Activated T-helper 1 cell treated with anti-CD3 and anti-CD28 coated beads, Interleukin-12 subunit alpha, Interleukin-12 subunit beta, Interleukin-2, Interleukin-4 antibody, amounts not matched to agents 30 ng/mL and 10 ng/mL and 1 ng/mL, durations not matched to agents 14 hours and 24 hours and 36 hours (primary cell): ENCODE results near the gene CAMKK1. TPM values are rescaled to one million over a fixed set of nuclear protein-coding genes. Genes with fewer than 3 reads are reported as not detected.
A peak's percentile ranks its signal among the peaks of the same experiment; 100 is the strongest.

Experiments used
- DNase-seq: peaks from one replicate; pipeline ENCODE4 v3.0.0; 2021; ENCODE audit warnings: low spot score
- H3K27ac Mint-ChIP-seq: one replicate; pipeline ENCODE4 v1.8.0; 2021; ENCODE audit warnings: mild to moderate bottlenecking, mixed read lengths
- H3K27me3 Mint-ChIP-seq: one replicate; pipeline ENCODE4 v1.8.0; 2022; ENCODE audit warnings: mild to moderate bottlenecking, moderate library complexity, mixed read lengths; ENCODE audit not compliant: insufficient read depth
- H3K36me3 Mint-ChIP-seq: one replicate; pipeline ENCODE4 v1.8.0; 2021; ENCODE audit warnings: low read depth, mixed read lengths
- H3K4me1 Mint-ChIP-seq: one replicate; pipeline ENCODE4 v1.8.0; 2021; ENCODE audit warnings: low read depth, mixed read lengths
- H3K4me3 Mint-ChIP-seq: one replicate; pipeline ENCODE4 v1.8.0; 2021; ENCODE audit warnings: mild to moderate bottlenecking, moderate library complexity, mixed read lengths
- H3K9me3 Mint-ChIP-seq: one replicate; pipeline ENCODE4 v1.8.0; 2021; ENCODE audit warnings: mixed read lengths
- intact Hi-C: fragments of 100-400 bp; cut with micrococcal nuclease; formaldehyde crosslinking; loops from one replicate; pipeline ENCODE4 v1.15.1; 2024
- total RNA-seq: library from RNA; stranded (reverse); gene quantifications from 2 replicates; pipeline ENCODE4 v1.2.3, GENCODE V29; 2022

The CAMKK1 gene
- total RNA-seq, 1 donor from 2014 or later = 6.1 TPM

DNA sequence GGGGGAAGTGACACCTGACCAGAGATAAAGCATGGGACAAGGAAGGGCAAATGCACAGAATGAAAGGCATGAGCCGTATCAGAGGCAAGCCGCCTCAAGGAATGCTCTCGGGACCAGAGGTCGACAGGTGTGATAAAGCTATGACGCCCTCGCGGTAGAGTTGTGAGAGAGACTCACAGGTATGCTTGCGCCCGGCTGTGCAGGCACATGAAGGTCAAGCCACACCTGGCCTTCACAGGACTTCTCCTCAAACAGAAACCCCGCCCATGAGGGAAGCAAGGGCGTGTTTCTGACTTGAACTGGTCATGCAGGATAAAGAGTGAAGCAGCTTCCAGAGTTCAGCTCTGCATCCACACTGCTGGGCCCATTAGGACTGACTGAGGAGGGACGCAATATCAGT is 54.6 kb downstream of the CAMKK1 start:
- Mint-ChIP-seq H3K4me1 (peaks cover 25% of the 10 kb centered on the region), H3K27me3 (no peaks in the 10 kb centered on the region), H3K9me3 (no peaks in the 10 kb centered on the region), H3K36me3 (peaks cover 47% of the 10 kb centered on the region), H3K27ac (no peak overlapping the region), H3K4me3 (no peak overlapping the region)
- no peak for DNase-seq
- intact Hi-C loops = no loop called here

DNA sequence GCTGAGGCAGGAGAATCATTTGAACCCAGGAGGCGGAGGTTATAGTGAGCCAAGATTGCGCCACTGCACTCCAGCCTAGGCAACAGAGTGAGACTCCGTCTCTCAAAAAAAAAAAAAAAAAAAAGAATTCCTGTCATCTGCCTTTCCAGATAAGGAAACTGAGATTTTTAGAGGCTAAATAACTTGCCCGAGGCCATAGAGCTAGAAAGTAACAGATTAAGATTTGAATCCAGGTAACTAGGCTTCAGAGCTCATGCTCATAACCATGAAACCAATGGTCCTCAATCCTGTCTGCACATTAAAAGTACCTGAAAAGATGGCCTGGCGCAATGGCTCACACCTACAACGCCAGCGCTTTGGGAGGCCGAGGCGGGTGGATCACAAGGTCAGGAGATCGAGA is 56.3 kb downstream of the CAMKK1 start:
- Mint-ChIP-seq H3K36me3 (peaks cover 47% of the 10 kb centered on the region), H3K4me3 (no peak overlapping the region), H3K27ac (no peak overlapping the region), H3K27me3 (no peaks in the 10 kb centered on the region), H3K4me1 (peaks cover 25% of the 10 kb centered on the region), H3K9me3 (no peaks in the 10 kb centered on the region)
- DNase-seq = no peak
- intact Hi-C loops = no loop called here

DNA sequence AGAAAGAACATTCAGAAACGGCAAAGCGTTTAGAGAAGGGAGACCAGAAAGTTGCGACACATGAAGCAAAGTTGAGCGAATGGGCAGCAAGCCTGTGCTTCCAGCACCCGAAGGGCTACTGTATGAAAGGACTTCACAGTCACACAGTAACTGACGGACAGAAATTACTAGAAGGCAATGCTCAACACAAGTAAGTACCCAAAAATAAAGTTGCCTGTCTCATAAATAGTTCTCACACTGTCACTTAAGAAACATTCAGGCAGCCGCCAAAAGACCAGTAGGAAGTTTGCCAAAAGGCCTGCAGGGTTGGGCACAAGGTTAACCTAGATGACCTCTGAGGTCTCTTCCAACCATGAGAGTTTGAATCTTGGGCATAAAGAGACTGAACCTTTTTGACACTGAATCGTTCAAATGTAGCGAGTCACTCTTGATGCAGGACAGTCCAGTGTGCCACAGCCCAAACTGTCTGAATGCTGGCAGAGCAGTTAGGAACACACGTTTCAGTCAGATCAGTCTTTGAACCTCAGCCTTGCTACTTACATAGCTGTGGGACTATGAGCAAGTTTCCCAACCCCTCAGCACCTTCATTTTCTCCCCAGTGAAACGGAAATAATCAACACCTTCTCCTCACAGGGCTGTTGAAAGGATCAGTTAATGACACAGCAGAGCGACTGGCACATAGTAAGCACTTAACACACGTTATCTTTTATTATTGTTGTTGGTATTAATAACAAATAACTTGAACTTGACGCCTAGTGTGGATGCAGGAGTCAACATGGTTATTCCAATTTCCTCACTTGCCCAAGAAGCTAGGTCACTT is 57.2 kb downstream of the CAMKK1 start:
- H3K9me3 Mint-ChIP-seq = no peaks in the 10 kb centered on the region
- H3K4me3 Mint-ChIP-seq = no peak overlapping the region
- H3K27ac Mint-ChIP-seq = no peak overlapping the region
- no peaks in the 10 kb centered on the region for H3K27me3 Mint-ChIP-seq
- no peak for DNase-seq
- intact Hi-C loops = no loop called here
- H3K4me1 Mint-ChIP-seq = peaks cover 23% of the 10 kb centered on the region
- peaks cover 42% of the 10 kb centered on the region for H3K36me3 Mint-ChIP-seq

DNA sequence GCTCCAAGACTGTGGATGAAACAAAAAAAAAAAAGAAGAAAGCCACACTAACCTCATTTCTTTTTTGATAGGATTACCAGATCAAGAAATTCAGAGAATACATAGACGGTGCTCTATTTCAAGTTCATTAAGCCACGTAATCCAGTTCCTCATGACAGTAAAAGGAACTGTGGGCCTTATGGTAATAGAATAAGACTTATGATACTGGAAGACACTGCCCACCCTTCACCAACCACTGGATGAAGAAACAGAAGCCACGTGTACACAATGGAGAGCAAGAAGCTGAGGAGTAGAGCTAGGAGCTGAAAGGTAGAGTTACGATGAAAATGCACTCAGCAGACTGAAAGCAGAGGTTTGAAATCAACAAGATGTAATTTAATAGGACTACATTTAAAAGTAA is 58.0 kb downstream of the CAMKK1 start:
- H3K4me3 Mint-ChIP-seq = no peak overlapping the region
- peaks cover 37% of the 10 kb centered on the region for H3K36me3 Mint-ChIP-seq
- no peak overlapping the region for H3K27ac Mint-ChIP-seq
- H3K4me1 Mint-ChIP-seq = peaks cover 15% of the 10 kb centered on the region
- DNase-seq = no peak
- intact Hi-C loops = no loop called here
- no peaks in the 10 kb centered on the region for H3K9me3 Mint-ChIP-seq
- H3K27me3 Mint-ChIP-seq = no peaks in the 10 kb centered on the region

DNA sequence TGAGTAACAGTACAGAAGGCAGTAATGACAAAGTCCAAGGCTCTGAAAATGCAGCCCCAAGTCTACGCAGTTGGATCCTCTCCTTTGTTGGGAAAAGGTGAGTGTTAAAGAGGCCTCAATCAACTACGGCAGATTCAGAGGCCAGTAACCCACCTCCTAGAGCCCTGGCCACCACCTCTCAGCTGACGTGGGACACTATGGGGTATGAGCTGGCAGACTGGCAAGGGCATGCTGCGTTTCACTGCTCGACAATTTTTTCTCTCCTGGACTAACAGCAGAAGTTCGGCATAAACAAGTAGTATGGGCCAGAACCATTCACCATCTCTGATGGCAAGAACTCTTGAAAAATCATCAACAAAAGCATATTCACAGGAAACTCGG is 64.0 kb downstream of the CAMKK1 start:
- no peak for DNase-seq
- peaks cover 39% of the 10 kb centered on the region for H3K36me3 Mint-ChIP-seq
- H3K27ac Mint-ChIP-seq = no peak overlapping the region
- H3K27me3 Mint-ChIP-seq = no peaks in the 10 kb centered on the region
- no peaks in the 10 kb centered on the region for H3K9me3 Mint-ChIP-seq
- intact Hi-C loops = no loop called here
- no peak overlapping the region for H3K4me3 Mint-ChIP-seq
- H3K4me1 Mint-ChIP-seq = peaks cover 14% of the 10 kb centered on the region

DNA sequence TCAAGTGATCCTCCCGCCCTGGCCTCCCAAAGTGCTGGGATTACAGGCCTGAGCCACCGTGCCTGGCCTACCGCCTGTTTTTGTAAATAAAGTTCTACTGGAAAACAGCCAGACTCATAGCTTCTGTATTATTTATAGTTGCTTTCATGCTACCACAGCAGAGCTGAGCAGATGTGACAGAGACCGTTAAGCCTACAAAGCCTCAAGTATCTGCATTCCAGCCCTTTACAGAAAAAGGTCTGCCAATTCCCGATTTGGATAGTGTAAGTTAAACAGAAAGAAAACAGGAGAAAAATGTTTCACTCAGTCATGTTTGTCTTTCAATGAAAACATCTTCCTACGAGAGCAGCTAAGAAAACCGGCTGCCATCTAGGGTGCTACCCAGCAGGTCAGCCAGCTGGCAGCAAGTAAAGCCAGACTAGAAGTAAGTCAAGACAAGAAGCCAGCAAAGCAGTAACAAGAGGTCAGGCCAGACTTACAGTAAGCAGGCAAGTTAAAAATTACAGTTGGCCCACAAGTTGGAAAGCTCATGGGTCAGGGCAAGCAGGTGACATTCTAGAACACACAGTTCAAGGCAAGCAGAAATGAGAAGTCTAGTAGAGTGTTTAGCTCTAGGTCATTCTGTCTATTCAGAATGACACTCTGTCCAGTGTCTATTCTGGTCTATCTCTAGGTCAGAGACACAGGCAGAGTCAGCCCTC is 64.6 kb downstream of the CAMKK1 start:
- Mint-ChIP-seq H3K27me3 (no peaks in the 10 kb centered on the region), H3K9me3 (no peaks in the 10 kb centered on the region), H3K4me1 (peaks cover 14% of the 10 kb centered on the region), H3K27ac (no peak overlapping the region), H3K36me3 (peaks cover 38% of the 10 kb centered on the region), H3K4me3 (no peak overlapping the region)
- no peak for DNase-seq
- intact Hi-C loops = no loop called here

DNA sequence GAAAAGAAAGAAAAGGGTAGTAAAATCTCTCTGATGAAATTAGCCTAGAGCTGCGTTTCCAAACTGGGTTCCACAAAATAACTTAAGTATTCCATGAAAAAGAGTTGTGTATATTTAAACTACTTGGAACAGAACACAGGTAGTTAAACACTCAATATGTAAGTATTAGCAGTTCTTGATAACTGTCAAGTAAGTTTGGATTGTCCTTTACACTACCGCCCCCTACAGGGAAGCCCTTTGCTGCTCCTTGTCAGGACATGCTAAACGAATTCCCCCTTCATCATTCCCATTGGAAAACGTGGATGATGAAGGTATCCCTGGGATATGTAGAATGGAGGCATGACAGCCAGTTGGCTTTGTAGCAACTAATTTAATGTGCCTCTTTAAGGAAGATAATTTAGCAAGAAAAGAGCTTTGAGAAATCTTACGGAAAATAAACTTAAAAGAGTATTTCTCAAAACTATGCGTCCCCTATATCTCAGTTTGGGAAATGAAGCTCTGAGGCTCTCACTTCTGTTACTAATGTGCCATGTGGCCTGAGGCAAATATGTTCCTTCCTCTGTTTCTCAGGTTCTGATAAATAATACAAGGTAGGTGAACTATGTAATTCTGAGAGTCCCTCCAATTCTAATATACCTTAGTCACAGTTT is 65.6 kb downstream of the CAMKK1 start:
- DNase-seq = peak; percentile 54
- Mint-ChIP-seq H3K36me3 (peaks cover 42% of the 10 kb centered on the region), H3K27me3 (no peaks in the 10 kb centered on the region), H3K27ac (peak overlapping the region; percentile 19), H3K4me1 (peaks cover 14% of the 10 kb centered on the region), H3K4me3 (no peak overlapping the region), H3K9me3 (no peaks in the 10 kb centered on the region)
- intact Hi-C loops = loop anchor here (1.0 to 2.0 kb wide), 2 partner anchors 90 to 144 kb away; no protein-coding TSS in a partner anchor

DNA sequence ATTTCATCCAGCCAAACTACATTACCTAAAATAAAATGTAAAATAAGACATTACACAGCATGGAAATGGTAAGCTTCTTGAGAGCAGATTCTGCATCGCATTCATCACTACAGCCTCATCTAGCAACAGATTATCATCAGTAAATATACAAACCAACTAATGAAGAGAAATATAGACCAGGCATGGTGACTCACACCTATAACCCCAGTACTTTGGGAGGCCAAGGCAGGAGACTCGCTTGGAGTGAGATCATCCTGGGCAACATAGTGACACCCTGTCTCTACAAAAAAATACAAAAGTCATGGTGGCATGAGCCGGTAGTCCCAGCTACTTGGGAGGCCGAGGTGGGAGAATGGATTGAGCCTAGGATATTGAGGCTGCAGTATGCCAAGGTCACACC is 66.7 kb downstream of the CAMKK1 start:
- H3K9me3 Mint-ChIP-seq = no peaks in the 10 kb centered on the region
- H3K4me3 Mint-ChIP-seq = no peak overlapping the region
- H3K27ac Mint-ChIP-seq = no peak overlapping the region
- intact Hi-C loops = loop anchor here (2.0 kb wide), 1 partner anchor 143 kb away; no protein-coding TSS in a partner anchor
- H3K36me3 Mint-ChIP-seq = peaks cover 48% of the 10 kb centered on the region
- DNase-seq = no peak
- peaks cover 14% of the 10 kb centered on the region for H3K4me1 Mint-ChIP-seq
- no peaks in the 10 kb centered on the region for H3K27me3 Mint-ChIP-seq

DNA sequence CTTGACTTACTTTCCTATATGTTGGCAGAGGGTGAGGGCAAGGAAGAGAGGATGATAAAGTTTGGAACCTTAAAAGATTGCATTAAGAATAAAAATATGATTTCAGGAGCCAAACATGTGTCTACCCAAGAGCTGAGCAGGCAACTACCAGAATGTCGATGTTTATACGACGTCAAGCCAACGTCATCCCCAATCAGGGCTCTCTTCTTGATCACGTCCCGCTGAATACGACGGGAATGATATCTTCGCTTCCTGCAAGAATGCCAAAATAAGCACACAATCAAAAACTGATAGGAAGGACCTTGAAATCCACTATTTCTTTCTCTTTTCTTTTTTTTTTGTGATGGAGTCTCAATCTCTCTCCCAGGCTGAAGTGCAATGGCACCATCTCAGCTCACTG is 71.8 kb downstream of the CAMKK1 start:
- no peak overlapping the region for H3K4me3 Mint-ChIP-seq
- peaks cover 6% of the 10 kb centered on the region for H3K4me1 Mint-ChIP-seq
- no peak overlapping the region for H3K27ac Mint-ChIP-seq
- no peak for DNase-seq
- no peaks in the 10 kb centered on the region for H3K9me3 Mint-ChIP-seq
- intact Hi-C loops = loop anchor here (2.0 kb wide), 1 partner anchor 16 kb away; no protein-coding TSS in a partner anchor
- no peaks in the 10 kb centered on the region for H3K27me3 Mint-ChIP-seq
- peaks cover 53% of the 10 kb centered on the region for H3K36me3 Mint-ChIP-seq

DNA sequence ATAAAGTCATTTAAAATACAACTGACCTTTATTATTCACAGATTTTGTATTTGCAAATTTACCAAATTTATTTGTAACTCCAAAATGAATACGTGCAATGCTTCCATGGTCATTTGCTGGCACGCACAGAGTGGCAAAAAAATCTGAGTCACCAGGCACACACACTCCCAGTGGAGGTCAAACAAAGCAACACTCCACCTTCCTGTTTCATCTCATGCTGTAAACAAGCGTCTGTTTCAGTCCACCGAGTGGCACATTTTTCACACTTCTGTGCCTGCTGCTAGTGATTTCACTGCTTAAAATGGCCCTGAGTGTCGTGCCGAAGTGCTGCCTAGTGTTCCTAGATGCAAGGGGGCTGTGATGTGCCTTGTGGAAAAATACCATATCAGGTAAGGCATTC is 74.1 kb downstream of the CAMKK1 start:
- no peak for DNase-seq
- H3K4me3 Mint-ChIP-seq = no peak overlapping the region
- intact Hi-C loops = no loop called here
- H3K4me1 Mint-ChIP-seq = no peaks in the 10 kb centered on the region
- no peak overlapping the region for H3K27ac Mint-ChIP-seq
- no peaks in the 10 kb centered on the region for H3K9me3 Mint-ChIP-seq
- H3K27me3 Mint-ChIP-seq = no peaks in the 10 kb centered on the region
- H3K36me3 Mint-ChIP-seq = peaks cover 48% of the 10 kb centered on the region

DNA sequence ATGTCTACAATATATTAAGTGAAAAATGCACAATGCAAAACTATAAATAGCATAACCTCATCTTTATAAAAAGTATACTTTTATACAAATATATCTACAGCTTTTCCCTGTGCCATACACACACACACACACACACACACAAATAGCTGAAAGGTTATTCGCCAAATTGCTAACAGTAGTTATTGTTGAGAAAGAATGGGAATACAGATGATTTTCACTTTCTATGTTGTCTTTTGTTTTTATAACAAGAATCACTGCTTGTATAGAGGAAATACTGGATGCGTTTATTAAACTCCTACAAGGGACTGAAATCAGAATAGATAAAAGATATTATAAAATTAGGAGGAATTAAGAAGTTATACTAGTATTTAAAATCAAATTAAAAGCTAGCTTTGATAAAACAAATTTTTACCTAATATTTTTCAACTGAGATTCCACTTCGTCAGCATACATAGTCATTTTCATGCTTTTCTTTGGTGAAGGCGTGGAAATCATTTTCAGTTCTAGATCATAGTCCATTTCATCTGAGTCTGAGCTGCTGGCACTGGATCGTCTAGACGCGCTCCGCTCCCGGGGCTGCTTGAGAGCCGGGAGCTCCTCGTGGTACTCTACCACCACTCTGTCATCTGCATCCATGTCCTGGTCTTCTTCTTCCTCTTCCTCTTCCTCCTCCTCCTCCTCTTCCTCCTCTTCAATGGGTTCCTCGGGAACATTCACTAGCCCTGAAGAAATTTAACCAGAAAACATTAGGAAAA is 74.8 kb downstream of the CAMKK1 start:
- no peaks in the 10 kb centered on the region for H3K4me1 Mint-ChIP-seq
- no peaks in the 10 kb centered on the region for H3K9me3 Mint-ChIP-seq
- H3K27ac Mint-ChIP-seq = no peak overlapping the region
- H3K4me3 Mint-ChIP-seq = no peak overlapping the region
- DNase-seq = no peak
- H3K27me3 Mint-ChIP-seq = no peaks in the 10 kb centered on the region
- intact Hi-C loops = no loop called here
- peaks cover 45% of the 10 kb centered on the region for H3K36me3 Mint-ChIP-seq

DNA sequence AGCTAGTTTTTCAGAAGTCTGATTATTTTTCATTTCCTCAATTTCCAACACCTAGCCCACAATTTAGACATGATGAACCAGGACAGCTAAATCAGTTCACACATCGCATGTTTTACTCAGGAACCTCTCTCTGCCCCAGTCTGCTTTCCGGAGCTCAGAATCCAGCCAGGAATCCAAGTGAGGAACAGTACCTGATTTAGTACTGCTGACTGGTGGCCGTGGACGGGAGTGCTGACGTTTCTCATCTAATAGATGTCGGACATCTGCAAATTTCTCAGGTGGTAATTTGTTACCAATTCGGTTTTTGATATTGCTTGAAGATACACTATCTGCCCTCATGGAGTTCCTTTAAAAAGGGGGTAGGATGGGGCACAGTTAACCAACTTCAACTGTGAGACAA is 76.9 kb downstream of the CAMKK1 start:
- Mint-ChIP-seq H3K36me3 (peaks cover 37% of the 10 kb centered on the region), H3K27me3 (no peaks in the 10 kb centered on the region), H3K27ac (no peak overlapping the region), H3K9me3 (no peaks in the 10 kb centered on the region), H3K4me3 (no peak overlapping the region), H3K4me1 (no peaks in the 10 kb centered on the region)
- intact Hi-C loops = no loop called here
- no peak for DNase-seq
